Mesothelial cell of epicardium (in vitro differentiated cells): ENCODE data around the gene PPDPF. TPM values are rescaled to one million over a fixed set of nuclear protein-coding genes. Genes with fewer than 3 reads are reported as not detected.

Experiments
- DNase-seq, 2 experiments: peaks; one replicate each; pipeline ENCODE4 v3.0.0; 2021; ENCODE audit warnings: low spot score in 2 of 2; ENCODE audit not compliant: unreplicated experiment in 2 of 2
- H3K27ac Mint-ChIP-seq: 2 replicates; pipeline ENCODE4 v1.8.0; 2021; ENCODE audit warnings: mixed read lengths
- H3K27me3 Mint-ChIP-seq: 2 replicates; pipeline ENCODE4 v1.8.0; 2021; ENCODE audit warnings: low read depth, mixed read lengths
- H3K36me3 Mint-ChIP-seq: 2 replicates; pipeline ENCODE4 v1.8.0; 2021; ENCODE audit warnings: mixed read lengths
- H3K4me1 Mint-ChIP-seq: 2 replicates; pipeline ENCODE4 v1.8.0; 2021; ENCODE audit warnings: mixed read lengths
- H3K4me3 Mint-ChIP-seq: 2 replicates; pipeline ENCODE4 v1.8.0; 2021; ENCODE audit warnings: mild to moderate bottlenecking, moderate library complexity, mixed read lengths
- H3K9me3 Mint-ChIP-seq: 2 replicates; pipeline ENCODE4 v1.8.0; 2021; ENCODE audit warnings: mixed read lengths
- total RNA-seq: library from RNA; stranded (reverse); gene quantifications from 3 replicates; pipeline ENCODE4 v1.2.1, GENCODE V29; 2021
- TF ChIP-seq, protein P1 (sequence below): fragments of 200-600 bp; sonication (generic); IDR thresholded peaks from one replicate; pipeline ENCODE4 v1.5.0; 2021; ENCODE audit warnings: antibody characterized with exemption; ENCODE audit not compliant: unreplicated experiment

The PPDPF gene
- total RNA-seq, 1 donor from 2014 or later = 271 TPM

DNA sequence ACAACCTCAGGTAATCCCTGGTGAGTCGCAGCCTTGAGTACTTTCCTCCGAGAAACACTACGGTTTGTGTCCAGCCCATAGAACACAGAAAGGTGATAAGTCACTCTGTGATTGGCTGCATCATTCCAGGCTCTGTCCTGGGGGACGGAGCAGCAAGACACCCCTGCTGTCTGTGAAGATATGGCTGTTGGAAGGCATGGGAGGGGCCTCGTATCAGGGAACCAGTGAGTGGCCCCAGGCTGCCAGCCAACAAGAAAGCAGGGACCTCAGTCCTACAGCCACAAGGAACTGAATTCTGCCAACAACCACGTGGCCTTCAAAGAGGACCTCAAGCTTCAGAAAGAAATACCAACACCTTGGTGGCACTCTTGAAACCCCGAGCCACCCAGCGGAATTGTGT lies 15.3 kb upstream of the PPDPF start:
- H3K9me3 Mint-ChIP-seq = peaks cover 24% of the 10 kb centered on the region
- H3K4me1 Mint-ChIP-seq = no peaks in the 10 kb centered on the region
- H3K36me3 Mint-ChIP-seq = peaks cover 3% of the 10 kb centered on the region
- peaks cover 53% of the 10 kb centered on the region for H3K27me3 Mint-ChIP-seq
- no peak for DNase-seq
- H3K27ac Mint-ChIP-seq = no peak overlapping the region
- no peak overlapping the region for H3K4me3 Mint-ChIP-seq
- TF ChIP-seq, protein P1, sequence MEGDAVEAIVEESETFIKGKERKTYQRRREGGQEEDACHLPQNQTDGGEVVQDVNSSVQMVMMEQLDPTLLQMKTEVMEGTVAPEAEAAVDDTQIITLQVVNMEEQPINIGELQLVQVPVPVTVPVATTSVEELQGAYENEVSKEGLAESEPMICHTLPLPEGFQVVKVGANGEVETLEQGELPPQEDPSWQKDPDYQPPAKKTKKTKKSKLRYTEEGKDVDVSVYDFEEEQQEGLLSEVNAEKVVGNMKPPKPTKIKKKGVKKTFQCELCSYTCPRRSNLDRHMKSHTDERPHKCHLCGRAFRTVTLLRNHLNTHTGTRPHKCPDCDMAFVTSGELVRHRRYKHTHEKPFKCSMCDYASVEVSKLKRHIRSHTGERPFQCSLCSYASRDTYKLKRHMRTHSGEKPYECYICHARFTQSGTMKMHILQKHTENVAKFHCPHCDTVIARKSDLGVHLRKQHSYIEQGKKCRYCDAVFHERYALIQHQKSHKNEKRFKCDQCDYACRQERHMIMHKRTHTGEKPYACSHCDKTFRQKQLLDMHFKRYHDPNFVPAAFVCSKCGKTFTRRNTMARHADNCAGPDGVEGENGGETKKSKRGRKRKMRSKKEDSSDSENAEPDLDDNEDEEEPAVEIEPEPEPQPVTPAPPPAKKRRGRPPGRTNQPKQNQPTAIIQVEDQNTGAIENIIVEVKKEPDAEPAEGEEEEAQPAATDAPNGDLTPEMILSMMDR = no peak

DNA sequence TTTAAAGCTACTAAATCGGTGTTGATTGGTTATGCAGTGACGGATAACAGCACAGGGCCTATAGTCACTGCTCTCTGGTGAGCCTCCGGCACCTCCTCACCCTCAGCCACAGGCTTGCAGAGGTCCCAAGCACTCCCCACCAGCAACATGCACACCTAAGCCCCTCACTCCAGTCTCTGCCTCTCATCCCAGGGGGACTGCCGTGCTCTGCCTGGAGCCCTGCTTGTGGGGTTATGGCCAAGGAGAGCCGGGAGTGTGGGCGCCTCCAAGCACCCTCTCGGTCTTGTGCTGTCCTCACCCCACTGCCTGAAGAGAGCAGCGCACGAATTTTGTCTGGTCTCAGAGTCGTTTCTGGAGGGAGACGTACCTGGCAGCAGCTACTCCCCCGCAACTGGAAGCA lies 14.8 kb upstream of the PPDPF start:
- Mint-ChIP-seq H3K9me3 (peaks cover 24% of the 10 kb centered on the region), H3K27ac (no peak overlapping the region), H3K27me3 (peaks cover 54% of the 10 kb centered on the region), H3K36me3 (peaks cover 3% of the 10 kb centered on the region), H3K4me1 (no peaks in the 10 kb centered on the region), H3K4me3 (no peak overlapping the region)
- TF ChIP-seq, protein P1 = no peak
- no peak for DNase-seq

DNA sequence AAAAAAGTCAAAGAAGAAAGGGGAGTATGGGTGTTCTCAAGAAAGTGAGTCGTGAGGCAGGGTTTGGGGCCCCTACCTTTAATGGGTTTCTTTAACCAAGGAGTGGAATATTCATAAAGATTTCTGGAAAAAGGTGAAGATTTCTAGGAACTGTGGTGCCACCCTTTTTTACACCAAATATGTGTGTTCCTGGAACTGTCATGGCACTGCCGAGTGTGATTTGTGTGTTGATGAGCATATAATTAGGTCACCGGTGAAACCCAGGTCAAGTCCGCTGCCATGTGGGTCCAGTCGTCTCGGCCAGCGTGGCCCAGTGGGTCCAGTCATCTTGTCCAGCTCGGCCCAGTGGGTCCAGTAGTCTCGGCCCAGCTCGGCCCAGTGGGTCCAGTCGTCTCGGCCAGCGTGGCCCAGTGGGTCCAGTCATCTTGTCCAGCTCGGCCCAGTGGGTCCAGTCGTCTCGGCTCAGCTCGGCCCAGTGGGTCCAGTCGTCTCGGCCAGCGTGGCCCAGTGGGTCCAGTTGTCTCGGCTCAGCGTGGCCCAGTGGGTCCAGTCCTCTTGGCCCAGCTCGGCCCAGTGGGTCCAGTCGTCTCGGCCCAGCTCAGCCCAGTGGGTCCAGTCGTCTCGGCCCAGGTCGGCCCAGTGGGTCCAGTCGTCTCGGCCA lies 13.4 kb upstream of the PPDPF start:
- Mint-ChIP-seq H3K27me3 (peaks cover 53% of the 10 kb centered on the region), H3K4me3 (no peak overlapping the region)
- DNase-seq = no peak

DNA sequence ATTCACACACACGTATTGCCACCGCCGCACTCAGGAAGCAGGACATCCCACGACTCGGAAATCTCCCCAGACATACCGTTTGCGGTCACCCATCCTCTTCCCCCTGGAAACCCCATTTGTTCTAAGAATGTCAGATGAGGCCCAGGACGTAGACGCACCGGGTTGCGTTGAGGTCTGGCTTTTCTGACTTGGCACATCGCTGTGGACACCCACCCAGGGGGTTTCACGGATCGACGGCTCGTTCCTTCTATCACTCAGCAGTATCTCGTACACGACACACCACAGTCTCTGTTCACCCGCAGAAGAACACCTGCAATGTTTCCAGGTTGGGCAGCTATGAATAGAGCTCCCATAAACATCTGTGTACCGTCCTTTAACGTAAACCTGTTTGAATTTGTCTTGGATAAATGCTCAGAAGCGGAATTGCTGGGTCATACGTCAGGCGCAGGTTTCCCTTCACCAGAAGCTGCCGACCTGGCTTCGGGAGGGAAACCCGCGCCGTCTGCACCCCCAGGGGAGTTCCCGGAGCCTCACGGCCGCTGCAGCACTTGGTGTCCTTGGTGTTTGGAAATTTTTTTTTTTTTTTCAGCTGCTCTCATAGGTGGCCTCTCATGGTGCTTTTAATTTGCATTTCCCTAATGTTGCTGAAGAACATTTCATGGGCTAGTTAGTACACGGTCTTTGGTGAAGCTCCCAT lies 12.3 kb upstream of the PPDPF start:
- TF ChIP-seq, protein P1 = no peak
- no peaks in the 10 kb centered on the region for H3K4me1 Mint-ChIP-seq
- peaks cover 59% of the 10 kb centered on the region for H3K27me3 Mint-ChIP-seq
- H3K27ac Mint-ChIP-seq = no peak overlapping the region
- H3K36me3 Mint-ChIP-seq = peaks cover 3% of the 10 kb centered on the region
- DNase-seq = no peak
- H3K4me3 Mint-ChIP-seq = no peak overlapping the region
- peaks cover 34% of the 10 kb centered on the region for H3K9me3 Mint-ChIP-seq

More for the DNA sequence above, 13.4 kb upstream of the PPDPF start:
- Mint-ChIP-seq H3K9me3 (peaks cover 27% of the 10 kb centered on the region), H3K27ac (no peak overlapping the region), H3K4me1 (no peaks in the 10 kb centered on the region), H3K36me3 (peaks cover 3% of the 10 kb centered on the region)
- TF ChIP-seq, protein P1 = no peak

DNA sequence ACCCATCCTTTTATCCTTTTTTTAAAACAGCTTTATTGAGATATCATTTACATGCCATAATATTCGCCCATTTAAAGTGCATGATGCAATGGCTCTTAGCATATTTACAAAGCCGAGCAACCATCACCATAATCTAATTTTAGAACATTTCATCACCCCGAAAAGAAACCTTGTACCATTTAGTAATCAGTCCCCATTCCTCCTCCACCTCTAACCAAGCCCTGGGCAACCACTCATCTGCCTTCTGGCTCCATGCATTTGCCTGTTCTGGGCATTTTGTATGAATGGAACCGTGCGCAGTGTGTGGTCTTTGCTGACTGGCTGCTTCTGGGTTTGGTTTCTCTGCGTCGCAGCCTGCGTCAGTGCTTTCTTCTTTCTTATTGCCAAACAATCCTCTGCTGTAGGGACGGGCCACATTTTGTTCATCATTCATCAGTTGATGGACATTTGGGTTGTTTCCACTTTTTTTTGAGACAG lies 11.4 kb upstream of the PPDPF start:
- TF ChIP-seq, protein P1 = no peak
- Mint-ChIP-seq H3K36me3 (peaks cover 3% of the 10 kb centered on the region), H3K27me3 (peaks cover 59% of the 10 kb centered on the region), H3K27ac (no peak overlapping the region), H3K4me3 (no peak overlapping the region), H3K9me3 (peaks cover 35% of the 10 kb centered on the region), H3K4me1 (no peaks in the 10 kb centered on the region)
- no peak for DNase-seq
